ENCODE data around the gene DPEP1.

The DPEP1 gene

DNA sequence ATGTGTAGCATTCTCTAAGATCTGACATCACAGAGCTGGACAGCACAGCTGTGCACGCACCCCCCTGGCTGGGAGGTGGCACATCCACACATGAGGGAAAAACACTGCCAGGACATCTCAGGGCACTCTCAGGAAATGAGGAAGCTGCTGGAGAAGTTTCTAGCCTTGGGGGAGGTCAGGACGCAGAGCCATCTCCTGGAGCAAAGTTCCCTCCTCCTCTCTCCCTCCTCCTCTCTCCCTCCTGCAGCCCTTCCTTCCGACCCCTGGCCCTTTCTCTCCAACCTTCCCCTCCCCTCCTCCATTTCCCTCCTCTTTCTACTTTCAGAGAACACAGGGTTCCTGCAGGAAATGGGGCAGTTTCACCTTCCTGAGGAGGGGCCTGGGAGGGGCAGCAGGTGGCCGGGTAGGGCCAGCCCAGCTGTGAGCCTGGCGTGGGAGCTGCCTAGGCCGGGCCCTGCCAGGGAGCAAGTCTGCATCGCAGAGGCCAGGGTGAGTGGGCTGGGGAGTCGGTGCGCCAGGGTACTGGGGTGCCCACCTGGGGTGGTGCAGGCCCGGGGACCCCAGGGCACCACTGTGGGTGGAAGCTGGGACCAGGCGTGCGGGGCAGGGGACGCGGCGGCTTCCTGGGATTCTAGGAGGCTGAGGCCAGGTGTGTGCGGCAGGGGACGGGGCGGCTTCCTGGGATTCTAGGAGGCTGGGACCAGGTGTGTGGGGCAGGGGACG lies at the start of gene DPEP1:
DPEP1 (plus strand) TSS at position 412 of the 723 bp plus-strand sequence. CDS start 16,769 bp downstream, outside the sequence.
- no peak for DNase-seq (ENCODE audit: low read depth)
- H3K4me3 ChIP-seq (ENCODE audit: control insufficient read depth, low read depth, low read length) = no peak within 1 kb of the TSS
- TF ChIP-seq CTCF (conservative IDR thresholded peaks at IDR 0.05; ENCODE audit: control insufficient read depth, insufficient read depth, low read depth, low read length) = no peak

- no peak for TF ChIP-seq CTCF (conservative IDR thresholded peaks at IDR 0.05; ENCODE audit: control insufficient read depth, insufficient read depth, low read depth, low read length)
- no peak overlapping the region for H3K4me3 ChIP-seq (ENCODE audit: control insufficient read depth, low read depth, low read length)
- peak; percentile 37 for DNase-seq (ENCODE audit: low read depth)
Observed at GRCh38 chr16:89564476-89565255, 48.8 kb upstream of the DPEP1 start.

- TF ChIP-seq CTCF (conservative IDR thresholded peaks at IDR 0.05; ENCODE audit: control insufficient read depth, insufficient read depth, low read depth, low read length) = no peak
- H3K4me3 ChIP-seq (ENCODE audit: control insufficient read depth, low read depth, low read length) = no peak overlapping the region
- no peak for DNase-seq (ENCODE audit: low read depth)
Observed at GRCh38 chr16:89565256-89565505, 48.3 kb upstream of the DPEP1 start.

DNA sequence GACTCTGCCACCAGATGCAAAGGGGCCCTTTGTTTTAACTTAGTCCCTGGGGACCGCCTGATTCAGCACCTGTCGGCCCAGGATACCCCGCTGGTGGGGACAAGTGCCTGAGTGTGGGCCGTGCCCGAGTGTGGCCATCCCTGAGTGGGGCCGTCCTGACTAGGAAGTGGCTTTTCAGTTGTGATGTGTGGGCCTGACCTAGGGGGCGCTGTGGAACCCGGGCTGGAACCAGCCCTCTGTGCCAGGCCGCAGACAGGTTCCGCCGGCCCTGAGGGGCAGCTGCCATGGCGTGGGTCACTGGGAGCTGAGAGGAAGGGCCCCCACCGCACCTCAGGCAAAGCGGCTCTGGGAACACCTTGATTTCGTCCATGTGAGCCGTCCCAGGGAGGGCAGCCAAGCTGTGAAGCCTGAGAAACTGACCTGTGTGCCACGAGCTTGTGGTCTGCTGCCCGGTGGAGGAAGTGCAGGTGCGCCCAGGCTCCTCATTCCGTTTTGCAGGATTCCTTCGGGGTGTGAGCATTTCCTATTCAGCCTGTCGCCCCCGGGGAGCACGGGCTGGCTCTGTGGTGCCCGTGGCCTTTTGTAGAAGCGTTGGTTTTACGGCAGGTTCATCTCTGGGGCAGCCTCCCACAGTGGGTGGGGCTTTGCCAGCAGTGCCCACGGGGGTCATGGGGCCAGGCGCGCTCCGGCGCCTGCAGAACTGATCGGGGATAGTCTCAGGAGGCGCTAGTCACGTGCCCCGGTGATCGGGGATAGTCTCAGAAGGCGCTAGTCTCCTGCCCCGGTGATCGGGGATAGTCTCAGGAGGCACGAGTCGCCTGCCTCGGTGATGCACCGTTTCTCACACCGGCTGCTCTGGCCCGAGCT lies 47.7 kb upstream of the DPEP1 start:
- no peak overlapping the region for H3K4me3 ChIP-seq (ENCODE audit: control insufficient read depth, low read depth, low read length)
- TF ChIP-seq CTCF (conservative IDR thresholded peaks at IDR 0.05; ENCODE audit: control insufficient read depth, insufficient read depth, low read depth, low read length) = peak; percentile 50
- peak; percentile 49 for DNase-seq (ENCODE audit: low read depth)

- no peak overlapping the region for H3K4me3 ChIP-seq (ENCODE audit: control insufficient read depth, low read depth, low read length)
- no peak for TF ChIP-seq CTCF (conservative IDR thresholded peaks at IDR 0.05; ENCODE audit: control insufficient read depth, insufficient read depth, low read depth, low read length)
- DNase-seq (ENCODE audit: low read depth) = no peak
Observed at GRCh38 chr16:89567656-89568594, 45.5 kb upstream of the DPEP1 start.
